ENCODE results near the gene TPGS1. TPM values are rescaled to one million over a fixed set of nuclear protein-coding genes. Genes with fewer than 3 reads are reported as not detected.
A peak's percentile ranks its signal among the peaks of the same experiment; 100 is the strongest.

TPGS1 gene
- polyA plus RNA-seq, 6 donors from 2014 or later = 14.6 to 30.0 (median 18.7) TPM

GRCh38 chr19:506404-507285 is 652 bp upstream of the TPGS1 start:
- Mint-ChIP-seq H3K27ac (peak overlapping the region; percentile 97 to 100 (median 98)), H3K4me1 (peaks cover 23 to 47% (median 35%) of the 10 kb centered on the region in 3 donors), H3K4me3 (peak overlapping the region; percentile 89 to 100 (median 96)), H3K27me3 (no peaks in the 10 kb centered on the region), H3K36me3 (no peaks in the 10 kb centered on the region), H3K9me3 (peaks cover 0 to 3% (median 0%) of the 10 kb centered on the region in 7 donors)
- peak; percentile 68 to 71 for ATAC-seq (ENCODE audit: low read depth in 2 of 2)
- DNase-seq = peak; percentile 98

- no peaks in the 10 kb centered on the region for H3K9me3 Mint-ChIP-seq
- no peak for ATAC-seq (ENCODE audit: low read depth in 2 of 2)
- peak overlapping the region in 5 of 6 donors; percentile 22 to 85 (median 80) for H3K27ac Mint-ChIP-seq
- no peaks in the 10 kb centered on the region for H3K36me3 Mint-ChIP-seq
- H3K4me1 Mint-ChIP-seq = peaks cover 20 to 43% (median 35%) of the 10 kb centered on the region in 3 donors
- H3K4me3 Mint-ChIP-seq = peak overlapping the region; percentile 89 to 100 (median 96)
- no peaks in the 10 kb centered on the region for H3K27me3 Mint-ChIP-seq
- DNase-seq = no peak
Observed at GRCh38 chr19:508204-509150, 1.2 kb downstream of the TPGS1 start.

GRCh38 chr19:510606-511100 is 3.4 kb downstream of the TPGS1 start:
- peak; percentile 82 for DNase-seq
- Mint-ChIP-seq H3K4me1 (peaks cover 25 to 42% (median 35%) of the 10 kb centered on the region in 3 donors), H3K27me3 (no peaks in the 10 kb centered on the region), H3K4me3 (peak overlapping the region; percentile 65 to 92 (median 90)), H3K27ac (peak overlapping the region; percentile 91 to 99 (median 95)), H3K9me3 (no peaks in the 10 kb centered on the region), H3K36me3 (no peaks in the 10 kb centered on the region)
- ATAC-seq (ENCODE audit: low read depth in 2 of 2) = peak; percentile 34 to 36

GRCh38 chr19:511101-511851 is 4.0 kb downstream of the TPGS1 start:
- peak; percentile 55 for DNase-seq
- H3K4me3 Mint-ChIP-seq = peak overlapping the region; percentile 65 to 92 (median 90)

GRCh38 chr19:512547-513365 is 5.5 kb downstream of the TPGS1 start:
- Mint-ChIP-seq H3K4me1 (peaks cover 30 to 38% (median 33%) of the 10 kb centered on the region in 3 donors), H3K9me3 (no peaks in the 10 kb centered on the region), H3K4me3 (peak overlapping the region in 3 of 8 donors; percentile 66 to 92 (median 91))

More at GRCh38 chr19:511101-511851, 4.0 kb downstream of the TPGS1 start:
- ATAC-seq (ENCODE audit: low read depth in 2 of 2) = peak; percentile 31 to 37
- Mint-ChIP-seq H3K9me3 (no peaks in the 10 kb centered on the region), H3K4me1 (peaks cover 25 to 38% (median 33%) of the 10 kb centered on the region in 3 donors), H3K27ac (peak overlapping the region; percentile 91 to 99 (median 95)), H3K36me3 (no peaks in the 10 kb centered on the region), H3K27me3 (no peaks in the 10 kb centered on the region)

GRCh38 chr19:513368-514165 is 6.3 kb downstream of the TPGS1 start:
- no peak for ATAC-seq (ENCODE audit: low read depth in 2 of 2)
- DNase-seq = no peak
- Mint-ChIP-seq H3K27ac (peak overlapping the region in 1 of 6 donors; percentile 88), H3K36me3 (no peaks in the 10 kb centered on the region), H3K4me1 (peaks cover 25 to 30% (median 26%) of the 10 kb centered on the region in 3 donors), H3K4me3 (peak overlapping the region in 1 of 8 donors; percentile 20), H3K9me3 (no peaks in the 10 kb centered on the region), H3K27me3 (no peaks in the 10 kb centered on the region)

More at GRCh38 chr19:512547-513365, 5.5 kb downstream of the TPGS1 start:
- Mint-ChIP-seq H3K36me3 (no peaks in the 10 kb centered on the region), H3K27ac (peak overlapping the region in 1 of 6 donors; percentile 96), H3K27me3 (no peaks in the 10 kb centered on the region)
- ATAC-seq (ENCODE audit: low read depth in 2 of 2) (no peak), DNase-seq (no peak)

GRCh38 chr19:514166-514663 is 6.9 kb downstream of the TPGS1 start:
- peaks cover 24 to 26% (median 25%) of the 10 kb centered on the region in 3 donors for H3K4me1 Mint-ChIP-seq
- no peak for DNase-seq
- no peaks in the 10 kb centered on the region for H3K9me3 Mint-ChIP-seq
- no peaks in the 10 kb centered on the region for H3K27me3 Mint-ChIP-seq
- no peak overlapping the region for H3K4me3 Mint-ChIP-seq
- H3K36me3 Mint-ChIP-seq = no peaks in the 10 kb centered on the region
- no peak for ATAC-seq (ENCODE audit: low read depth in 2 of 2)
- peak overlapping the region in 1 of 6 donors; percentile 88 for H3K27ac Mint-ChIP-seq

- Mint-ChIP-seq H3K36me3 (no peaks in the 10 kb centered on the region), H3K27ac (no peak overlapping the region), H3K27me3 (no peaks in the 10 kb centered on the region), H3K4me3 (no peak overlapping the region), H3K4me1 (peaks cover 8 to 10% (median 9%) of the 10 kb centered on the region in 3 donors), H3K9me3 (peaks cover 0 to 3% (median 0%) of the 10 kb centered on the region in 7 donors)
- ATAC-seq (ENCODE audit: low read depth in 2 of 2) = no peak
- DNase-seq = no peak
Observed at GRCh38 chr19:517721-518597, 10.7 kb downstream of the TPGS1 start.

- Mint-ChIP-seq H3K36me3 (no peaks in the 10 kb centered on the region), H3K4me1 (peaks cover 4 to 10% (median 8%) of the 10 kb centered on the region in 3 donors), H3K9me3 (peaks cover 0 to 3% (median 0%) of the 10 kb centered on the region in 7 donors), H3K27me3 (no peaks in the 10 kb centered on the region), H3K27ac (no peak overlapping the region), H3K4me3 (no peak overlapping the region)
- ATAC-seq (ENCODE audit: low read depth in 2 of 2) (peak; percentile 77 to 83), DNase-seq (no peak)
Observed at GRCh38 chr19:518598-519231, 11.4 kb downstream of the TPGS1 start.

GRCh38 chr19:519449-519865 is 12.2 kb downstream of the TPGS1 start:
- H3K27ac Mint-ChIP-seq = no peak overlapping the region
- no peak overlapping the region for H3K4me3 Mint-ChIP-seq
- H3K4me1 Mint-ChIP-seq = peaks cover 4 to 5% (median 5%) of the 10 kb centered on the region in 3 donors
- no peak for DNase-seq
- no peaks in the 10 kb centered on the region for H3K27me3 Mint-ChIP-seq
- no peak for ATAC-seq (ENCODE audit: low read depth in 2 of 2)
- H3K36me3 Mint-ChIP-seq = no peaks in the 10 kb centered on the region
- peaks cover 0 to 3% (median 0%) of the 10 kb centered on the region in 7 donors for H3K9me3 Mint-ChIP-seq
